ENCODE data around the gene MAPK8.

MAPK8 gene

DNA sequence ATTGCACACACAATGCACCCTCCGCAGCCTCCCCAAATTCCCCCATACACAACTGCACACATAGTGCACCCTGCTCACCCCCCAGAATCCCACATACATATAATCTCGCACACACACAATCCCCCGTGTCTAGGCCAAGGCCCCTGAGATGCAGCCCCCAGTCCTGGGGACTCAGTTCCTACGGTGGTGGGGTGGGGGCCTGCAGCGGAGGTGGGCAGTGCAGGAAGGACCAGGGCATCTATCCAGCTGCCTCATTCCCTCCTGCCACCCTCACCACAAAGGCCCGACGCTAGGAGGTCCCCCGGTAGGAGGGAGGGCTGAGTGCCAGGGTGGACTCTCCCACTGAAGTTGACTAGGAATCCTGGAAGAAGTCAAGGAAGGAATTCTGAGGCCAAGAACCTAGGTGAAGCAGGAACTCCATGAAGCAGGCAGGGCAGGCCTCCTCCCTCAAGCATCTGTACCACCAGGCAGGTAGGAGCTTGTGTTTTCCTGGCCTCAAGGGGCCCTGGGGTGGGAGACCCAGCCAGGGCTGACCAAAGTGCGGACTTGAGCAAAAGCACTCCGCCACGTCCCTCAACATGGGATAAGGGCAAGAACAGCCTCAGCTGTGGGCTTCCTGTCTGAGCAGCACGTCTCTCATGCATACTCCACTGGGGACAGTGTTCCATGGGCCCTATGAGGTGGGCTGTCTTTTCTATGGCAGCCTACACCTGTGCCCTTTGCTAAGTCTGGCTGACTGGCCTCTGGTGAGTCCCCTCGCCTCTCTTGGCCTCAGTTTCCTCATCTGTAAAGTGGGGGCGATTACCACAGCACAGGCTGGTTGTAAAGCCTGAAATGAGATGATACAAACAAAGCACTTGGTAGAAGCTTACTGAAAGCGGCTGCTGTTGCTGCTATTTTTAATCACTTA lies 145.7 kb downstream of the MAPK8 start:
- DNase-seq = no peak

- DNase-seq = no peak
Observed at GRCh38 chr10:48452879-48453412, 146.5 kb downstream of the MAPK8 start.

GRCh38 chr10:48453451-48454301 lies 147.2 kb downstream of the MAPK8 start:
- no peak for DNase-seq

GRCh38 chr10:48454302-48455054 lies 148.0 kb downstream of the MAPK8 start:
- no peak for DNase-seq

- DNase-seq = no peak
Observed at GRCh38 chr10:48455055-48455391, 148.5 kb downstream of the MAPK8 start.

DNA sequence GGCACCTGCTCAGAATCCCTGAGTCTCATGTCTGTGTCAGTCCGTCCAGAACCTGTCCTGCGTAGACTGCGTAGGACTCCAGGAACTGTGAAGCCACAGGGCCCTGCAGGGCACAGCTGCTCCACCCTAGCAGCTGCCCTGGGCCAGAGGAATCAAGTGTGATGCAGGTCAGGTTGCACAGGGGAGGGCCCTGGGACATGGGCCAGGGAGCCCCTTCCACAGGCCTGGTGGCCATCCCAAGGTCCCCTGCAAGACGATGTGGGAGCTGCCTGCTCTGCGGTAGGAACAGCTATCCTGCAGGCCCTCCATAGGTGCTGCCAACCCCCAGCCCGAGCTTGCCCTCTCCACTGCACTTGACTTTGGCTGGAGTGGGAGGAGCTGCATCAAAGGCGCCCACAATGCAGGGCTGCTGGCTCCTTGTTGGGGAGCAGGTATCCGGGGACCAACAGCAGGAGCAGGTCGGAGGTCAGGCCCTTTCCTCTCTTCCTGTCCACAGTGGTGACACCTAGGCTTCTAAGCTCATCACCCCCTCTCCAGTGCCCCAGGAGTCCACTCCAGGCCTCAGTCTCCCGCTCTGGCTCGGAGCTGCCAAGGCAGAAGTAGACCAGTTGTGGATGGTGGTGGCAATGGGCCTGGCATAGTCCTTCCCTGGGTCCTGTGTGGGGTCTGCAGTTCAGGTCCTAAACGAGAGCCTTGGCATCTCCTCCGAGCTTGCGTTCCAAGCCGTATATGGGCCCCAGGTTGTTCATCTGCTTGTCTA lies 149.1 kb downstream of the MAPK8 start:
- DNase-seq = no peak

DNA sequence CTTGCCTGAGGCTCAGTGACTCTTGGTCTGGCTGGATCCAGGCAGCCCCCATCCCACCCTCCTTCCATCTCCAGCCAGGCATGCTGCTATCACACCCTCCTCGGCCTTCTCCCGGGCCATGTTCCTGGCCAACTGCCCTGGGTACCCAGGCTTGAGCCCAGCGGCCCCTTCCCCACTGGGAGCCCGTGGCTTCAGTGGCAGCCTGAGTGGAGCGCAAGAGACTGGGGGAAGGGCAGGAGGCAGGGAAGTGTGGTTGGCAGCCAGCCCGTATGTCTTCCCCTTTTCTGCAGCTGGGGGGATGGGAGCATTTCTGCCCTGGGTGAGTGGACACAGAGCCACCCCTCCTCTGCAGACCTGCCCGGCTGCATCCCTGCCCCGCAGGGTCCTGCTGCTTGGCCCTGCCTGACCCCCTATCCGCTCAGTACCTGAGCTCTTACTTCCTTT lies 149.9 kb downstream of the MAPK8 start:
- DNase-seq = no peak

DNA sequence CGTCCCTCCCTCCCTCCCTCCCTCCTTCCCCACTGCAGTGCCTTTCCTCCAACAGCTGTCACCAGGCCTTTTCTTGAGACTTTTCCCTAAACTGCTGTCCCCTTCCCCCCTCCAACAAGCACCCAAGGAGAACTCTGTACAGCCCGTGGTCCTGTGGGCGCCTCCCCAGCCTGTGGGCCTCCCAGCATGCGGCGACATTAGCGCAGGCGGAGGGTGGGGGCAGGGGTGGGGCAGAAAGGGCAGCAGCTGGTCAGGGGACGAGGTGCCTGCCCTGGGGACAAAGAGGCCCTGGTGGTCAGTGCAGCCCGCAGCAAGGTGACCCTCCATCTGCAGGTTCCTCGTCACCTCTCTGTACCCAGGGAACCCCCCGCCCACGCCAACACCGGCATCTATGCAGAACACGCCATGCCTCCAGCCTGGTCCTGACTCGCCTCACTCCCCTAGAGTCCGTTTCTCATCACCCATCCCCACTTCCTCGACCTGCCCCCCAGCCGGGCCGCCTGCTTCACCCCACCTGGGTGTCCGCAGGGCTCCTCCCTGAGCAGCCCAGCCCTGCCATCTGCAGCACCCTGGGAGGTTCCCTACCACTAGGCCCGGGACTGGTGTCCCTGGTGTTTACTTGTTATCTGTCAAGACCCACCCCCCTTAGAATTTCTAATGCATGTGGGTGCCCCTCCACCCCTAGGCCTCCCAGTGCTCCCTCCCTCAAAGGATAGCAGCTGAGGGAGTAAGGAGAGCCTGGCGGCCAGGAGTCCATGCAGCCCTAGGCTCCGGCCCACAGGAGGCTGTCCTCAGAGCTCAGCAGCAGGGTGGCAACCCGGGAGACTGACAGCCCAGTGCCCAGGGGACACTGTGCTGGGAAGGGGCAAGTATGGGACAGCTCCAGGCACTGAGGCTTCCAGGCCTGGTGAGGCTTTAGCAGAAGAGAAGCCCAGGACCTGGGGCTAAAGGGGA lies 150.6 kb downstream of the MAPK8 start:
- no peak for DNase-seq

DNA sequence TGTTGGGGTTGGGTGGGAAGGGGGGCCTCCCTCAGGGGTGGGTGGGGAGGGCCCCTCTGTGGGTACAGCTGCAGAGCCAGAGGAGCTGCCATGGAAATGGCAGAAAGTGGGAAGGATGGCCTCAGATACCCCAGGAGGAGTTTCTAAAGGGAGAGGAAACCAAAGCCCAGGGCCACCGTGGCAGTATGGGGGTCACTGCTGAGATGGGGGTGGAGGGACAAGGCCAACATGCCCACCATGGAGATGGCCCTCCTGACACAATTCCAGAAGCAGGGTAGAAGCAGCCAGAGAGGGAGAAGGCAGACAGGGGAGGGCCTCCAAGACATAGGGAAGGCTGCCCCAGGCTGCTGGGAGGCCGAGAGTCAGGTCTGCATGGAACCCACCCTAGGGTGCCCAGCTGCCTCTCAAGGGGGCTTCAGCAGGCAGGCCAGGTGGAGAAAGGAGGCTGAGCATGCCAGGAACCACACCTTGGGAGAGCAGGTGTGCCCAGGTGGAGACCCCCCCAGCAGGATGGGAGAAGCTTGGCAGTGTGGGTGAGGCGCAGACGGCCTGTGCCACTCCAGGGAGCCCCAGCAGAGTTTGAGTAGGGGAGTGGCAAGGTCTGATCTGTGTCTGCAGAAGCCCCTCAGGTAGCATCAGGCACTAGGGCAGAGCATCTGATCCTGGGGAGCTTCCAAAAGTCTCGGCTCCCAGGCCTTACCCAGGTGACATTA lies 151.6 kb downstream of the MAPK8 start:
- no peak for DNase-seq

DNA sequence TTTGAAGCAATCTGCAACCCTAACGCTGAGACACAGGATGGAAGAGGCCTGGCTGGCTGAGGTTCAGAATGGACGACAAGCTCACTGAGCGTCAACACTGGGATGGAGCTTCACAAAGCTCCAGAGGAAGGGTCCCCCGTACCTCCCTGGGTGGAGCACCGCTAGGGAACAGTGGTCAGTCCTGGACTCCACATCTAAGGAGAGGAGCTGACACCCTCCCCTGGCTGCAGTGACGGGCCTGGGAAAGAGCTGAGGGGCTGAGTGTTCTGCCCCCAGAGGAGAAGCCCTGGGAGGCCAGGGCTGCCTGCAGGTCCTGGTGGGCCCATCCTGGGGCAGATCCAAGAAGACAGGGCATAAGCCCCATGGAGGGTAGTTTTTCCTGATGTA lies 152.2 kb downstream of the MAPK8 start:
- DNase-seq = no peak

GRCh38 chr10:48459270-48460150 lies 153.0 kb downstream of the MAPK8 start:
- no peak for DNase-seq

- DNase-seq = no peak
Observed at GRCh38 chr10:48460182-48460581, 153.7 kb downstream of the MAPK8 start.

- DNase-seq = no peak
Observed at GRCh38 chr10:48461623-48462481, 155.4 kb downstream of the MAPK8 start.

- DNase-seq = no peak
Observed at GRCh38 chr10:48462482-48463020, 156.1 kb downstream of the MAPK8 start.

- DNase-seq = no peak
Observed at GRCh38 chr10:48463318-48464003, 157.0 kb downstream of the MAPK8 start.

GRCh38 chr10:48464121-48464870 lies 157.8 kb downstream of the MAPK8 start:
- DNase-seq = no peak
